Measurements from ENCODE around the gene PDE1A.

Gene PDE1A

GRCh38 chr2:182426918-182427240, at the start of gene PDE1A:
TSS of gene PDE1A (minus strand) at chr2:182427036.
- no peak for DNase-seq

GRCh38 chr2:182473635-182474034, 46.8 kb upstream of the PDE1A start:
- no peak for DNase-seq

GRCh38 chr2:182463760-182464159, 36.9 kb upstream of the PDE1A start:
- DNase-seq, result no peak

DNA sequence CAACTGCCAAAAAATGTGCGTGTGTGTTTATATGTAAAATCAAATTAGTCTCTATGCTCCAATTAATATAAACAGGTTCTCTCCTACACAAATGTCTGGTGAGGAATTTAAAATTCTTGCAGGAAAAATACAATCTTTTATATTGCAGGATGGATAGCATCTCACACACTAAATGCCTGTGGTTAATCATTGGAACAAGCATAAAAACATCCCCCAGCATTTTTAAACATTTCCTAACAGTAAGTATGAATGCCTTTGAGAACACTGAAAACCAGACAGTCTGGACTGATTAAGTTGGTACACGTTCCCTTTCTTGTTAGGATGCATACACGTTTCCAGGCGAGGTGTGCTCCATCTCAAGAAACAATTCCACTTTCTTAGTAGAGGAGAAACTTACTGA, 29.9 kb upstream of the PDE1A start:
- no peak for DNase-seq

GRCh38 chr2:182452456-182452990, 25.7 kb upstream of the PDE1A start:
- DNase-seq, result no peak

DNA sequence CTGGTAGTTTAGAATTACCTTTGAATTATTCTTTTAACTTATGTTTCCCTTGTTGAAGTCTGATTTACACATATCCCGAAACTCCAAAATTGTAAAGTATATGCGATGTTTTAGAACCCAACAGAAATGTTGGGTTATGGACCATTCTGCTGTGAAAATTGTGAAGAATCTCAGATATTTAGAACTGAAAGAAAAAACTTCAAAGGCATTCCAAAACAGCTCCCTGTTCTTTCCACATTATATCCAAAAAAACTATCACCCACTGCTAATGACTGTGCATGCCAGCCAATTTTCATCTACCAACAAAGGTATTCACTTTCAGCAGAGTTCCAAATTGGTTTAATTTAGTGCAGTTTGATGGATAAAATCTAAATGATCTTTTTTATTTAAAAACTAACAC, 21.5 kb upstream of the PDE1A start:
- DNase-seq, result no peak

- no peak for DNase-seq
Measured at GRCh38 chr2:182447863-182448262, 21.0 kb upstream of the PDE1A start.

GRCh38 chr2:182447163-182447562, 20.3 kb upstream of the PDE1A start:
- DNase-seq, result no peak

DNA sequence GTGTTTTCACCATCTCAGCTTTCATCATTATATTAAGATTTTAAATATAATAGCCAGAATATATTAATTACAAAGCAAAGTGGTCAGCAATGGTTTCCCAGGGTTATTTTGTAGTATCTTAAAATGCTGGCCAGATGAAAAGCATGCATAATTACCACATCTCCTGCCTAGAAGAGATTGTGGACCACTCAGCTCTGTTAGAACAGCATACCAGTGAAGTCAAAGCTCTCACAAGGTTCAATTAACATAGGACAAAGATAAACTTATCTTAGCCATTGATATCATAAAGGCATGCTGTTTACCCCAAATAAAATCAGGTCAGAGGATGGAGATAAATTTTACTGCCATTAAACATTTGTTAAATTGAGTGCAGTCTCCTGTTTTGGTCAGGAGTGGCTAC, 19.3 kb upstream of the PDE1A start:
- DNase-seq, result no peak

DNA sequence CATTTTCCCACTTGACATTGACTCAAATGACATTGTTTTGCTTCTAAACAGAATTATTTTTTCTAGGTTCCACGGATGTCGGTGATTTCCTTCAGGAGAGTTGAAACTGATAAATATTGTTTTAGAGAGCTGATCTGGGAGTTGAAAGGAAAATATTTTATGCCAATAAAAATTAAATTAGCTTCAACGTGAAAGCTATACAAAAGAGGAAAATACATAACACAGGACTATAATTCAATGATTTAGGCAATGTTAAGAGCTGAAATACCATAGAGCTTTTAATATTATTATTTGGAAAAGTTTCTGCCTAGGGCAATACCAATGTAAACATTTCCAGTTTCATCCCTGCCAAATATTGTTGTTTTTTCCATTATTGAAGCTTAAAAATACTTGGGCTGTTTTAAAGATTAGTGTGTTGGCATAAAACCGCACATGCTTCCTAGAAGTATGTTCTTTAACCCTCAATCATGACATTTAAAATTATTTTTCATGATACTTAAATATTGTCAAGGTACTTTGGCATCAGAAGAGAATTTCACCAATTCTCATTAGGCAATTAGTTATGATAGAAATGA, 18.6 kb upstream of the PDE1A start:
- no peak for DNase-seq

DNA sequence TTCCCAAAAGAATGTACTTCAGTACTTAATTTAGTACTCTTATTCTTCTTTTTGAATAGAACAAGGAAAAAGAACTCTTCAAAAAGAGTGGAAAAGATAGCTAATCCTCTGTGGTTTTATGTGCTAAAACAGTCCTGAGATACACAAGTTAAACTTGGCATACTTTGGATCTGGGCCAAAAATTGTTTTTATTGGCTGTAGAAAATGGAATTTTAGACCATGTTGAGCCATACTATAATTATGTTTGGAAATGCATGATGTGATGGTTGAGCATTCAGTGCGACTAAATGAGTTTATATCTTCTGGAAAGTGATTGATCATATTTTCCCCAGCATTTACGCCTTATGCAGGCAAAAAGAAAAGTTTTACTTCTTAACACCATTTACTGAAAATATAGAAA, 18.0 kb upstream of the PDE1A start:
- DNase-seq, result no peak

GRCh38 chr2:182444170-182444569, 17.3 kb upstream of the PDE1A start:
- no peak for DNase-seq

- no peak for DNase-seq
Measured at GRCh38 chr2:182436252-182436651, 9.4 kb upstream of the PDE1A start.

DNA sequence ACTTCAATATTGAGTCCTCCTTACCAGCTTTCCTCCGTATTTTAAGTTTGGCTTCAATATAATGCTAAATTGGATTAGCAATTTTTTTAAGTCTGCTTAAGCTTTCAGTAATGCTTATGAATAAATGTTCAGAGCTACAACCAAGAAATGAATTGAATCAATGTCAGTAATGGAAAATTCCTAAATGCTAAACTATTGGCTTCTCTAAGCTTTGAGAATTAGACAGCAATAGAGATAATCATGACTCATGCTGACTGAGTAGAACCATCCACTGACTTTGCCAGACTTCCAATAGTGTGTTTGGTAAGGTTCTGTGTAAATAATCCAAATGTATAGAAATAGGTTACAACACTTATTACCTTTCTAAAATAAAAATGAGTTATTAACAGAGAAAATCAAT, 8.9 kb upstream of the PDE1A start:
- DNase-seq, result no peak

GRCh38 chr2:182432051-182432450, 5.2 kb upstream of the PDE1A start:
- no peak for DNase-seq

- no peak for DNase-seq
Measured at GRCh38 chr2:182428476-182428875, 1.6 kb upstream of the PDE1A start.

DNA sequence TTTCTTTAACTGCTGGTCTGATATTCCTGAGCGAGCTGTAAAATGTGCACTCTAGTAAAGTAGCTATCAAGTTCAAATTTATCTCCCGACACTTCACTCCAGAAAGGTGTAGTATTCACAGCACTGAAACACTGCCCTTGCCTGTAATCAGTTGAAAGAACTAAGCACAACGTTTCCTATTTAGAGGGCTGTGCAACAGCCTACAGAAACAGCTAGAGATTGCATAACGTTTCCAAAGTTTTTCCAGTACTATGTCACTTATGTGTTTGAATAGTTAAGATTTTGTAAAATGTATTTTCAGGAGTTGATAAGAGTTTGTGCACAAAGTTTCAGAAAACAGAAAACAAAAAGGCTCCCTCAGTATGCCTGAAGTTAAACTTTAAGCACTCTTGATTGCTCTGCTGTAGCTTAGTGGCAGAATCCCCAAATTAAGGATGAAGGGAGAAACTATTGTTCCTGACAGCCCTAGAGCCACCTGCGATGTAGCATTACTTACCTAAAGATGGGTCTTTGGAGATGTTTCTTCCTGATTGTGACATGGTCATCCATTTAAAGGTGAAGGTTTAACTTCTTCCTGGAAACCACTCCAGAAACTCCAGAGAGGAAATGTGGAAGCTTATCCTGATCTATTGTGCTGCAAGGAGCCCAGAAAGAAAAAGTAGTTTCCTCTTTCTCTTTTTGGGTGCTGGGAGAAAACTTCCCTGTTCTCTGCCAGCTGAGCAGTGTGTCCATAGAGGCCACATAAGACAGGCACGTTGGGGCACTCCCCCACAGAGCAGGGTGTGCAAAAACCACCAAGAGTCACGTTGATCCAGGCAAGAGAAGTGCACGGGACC, 536 bp downstream of the PDE1A start:
- no peak for DNase-seq

GRCh38 chr2:182422864-182423263, 4.0 kb downstream of the PDE1A start:
- DNase-seq, result no peak

DNA sequence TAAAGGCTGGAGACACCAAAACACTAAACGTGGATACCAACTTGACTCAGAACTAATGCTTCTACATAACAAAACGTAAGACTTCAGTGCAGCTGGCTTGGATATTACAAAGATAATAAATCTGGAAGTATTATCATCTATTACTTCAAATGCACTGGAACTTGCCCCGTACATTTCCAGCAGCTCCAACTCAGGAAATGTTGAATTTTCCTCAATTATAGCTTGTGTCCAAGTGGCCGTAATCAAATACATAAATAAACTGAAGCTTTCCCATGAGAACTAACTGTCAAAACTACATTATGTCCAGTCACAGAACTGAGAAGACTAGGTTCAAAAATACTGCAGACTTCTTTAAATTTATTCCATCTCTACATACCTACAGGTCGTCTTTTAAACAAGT, 6.2 kb downstream of the PDE1A start:
- no peak for DNase-seq

- no peak for DNase-seq
Measured at GRCh38 chr2:182416861-182417260, 10.0 kb downstream of the PDE1A start.

GRCh38 chr2:182416191-182416590, 10.6 kb downstream of the PDE1A start:
- no peak for DNase-seq

GRCh38 chr2:182415771-182416170, 11.1 kb downstream of the PDE1A start:
- no peak for DNase-seq

DNA sequence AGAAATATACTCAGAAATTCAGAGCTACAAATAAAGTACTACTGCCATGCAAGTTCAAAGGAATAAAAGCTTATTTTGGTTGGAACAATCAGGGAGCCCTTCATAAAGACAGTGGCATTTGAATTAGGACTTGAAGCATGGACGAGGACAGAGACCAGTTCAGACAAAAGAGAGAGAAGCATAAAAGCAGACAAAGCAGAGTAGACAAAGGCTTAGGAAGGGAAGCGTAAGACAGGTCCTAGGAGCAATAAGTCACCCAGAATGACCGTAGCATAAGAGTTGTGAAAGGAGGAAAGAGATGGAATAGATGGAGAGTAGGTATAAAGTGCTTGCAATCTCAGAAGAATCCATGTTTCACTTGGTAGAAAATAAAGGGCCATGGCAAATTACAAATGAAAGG, 14.0 kb downstream of the PDE1A start:
- no peak for DNase-seq

DNA sequence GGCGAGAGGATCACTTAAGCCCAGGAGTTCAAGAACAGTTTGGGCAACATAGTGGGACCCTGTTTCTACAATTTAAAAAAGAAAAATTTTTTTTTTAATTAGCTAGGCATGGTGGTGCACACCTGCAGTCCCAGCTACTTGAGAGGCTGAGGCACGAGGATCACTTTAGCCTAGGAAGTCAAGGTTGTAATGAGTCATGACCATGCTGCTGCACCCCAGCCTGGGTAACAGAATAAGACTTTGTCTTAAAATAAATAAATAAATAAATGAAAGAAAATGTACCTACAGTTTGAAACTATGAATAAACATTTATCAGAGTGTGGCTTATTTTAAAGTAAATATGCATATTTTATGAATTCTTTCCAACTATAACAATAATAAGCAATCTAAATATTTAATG, 16.7 kb downstream of the PDE1A start:
- no peak for DNase-seq

DNA sequence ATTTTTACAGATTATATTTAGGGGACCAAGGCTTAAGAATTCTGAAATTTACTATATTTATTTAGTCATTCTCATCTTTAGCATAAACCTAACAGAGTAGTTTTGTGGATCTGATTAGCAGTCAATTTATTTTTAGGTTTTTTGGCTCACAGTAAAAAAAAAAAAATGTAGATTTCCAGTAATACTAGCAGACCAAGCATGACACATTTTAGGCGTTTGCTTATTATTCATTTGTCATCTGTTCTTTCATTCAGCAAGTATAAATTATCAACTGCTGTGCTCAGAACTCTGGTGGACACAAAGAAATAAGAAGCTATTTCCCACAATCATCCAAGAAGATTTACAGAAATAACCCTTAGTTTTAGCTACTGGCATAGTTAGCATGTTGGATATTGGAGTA, 20.6 kb downstream of the PDE1A start:
- no peak for DNase-seq
